ENCODE data around the gene KCNH5.
"Not testable (repeated sequence)": the region's sequence is repeated elsewhere in the genome, so short reads cannot be mapped to it uniquely, and the experiment has no call there.

Gene KCNH5

GRCh38 chr14:62864588-62864987, 180.7 kb downstream of the KCNH5 start:
- no peak for DNase-seq

DNA sequence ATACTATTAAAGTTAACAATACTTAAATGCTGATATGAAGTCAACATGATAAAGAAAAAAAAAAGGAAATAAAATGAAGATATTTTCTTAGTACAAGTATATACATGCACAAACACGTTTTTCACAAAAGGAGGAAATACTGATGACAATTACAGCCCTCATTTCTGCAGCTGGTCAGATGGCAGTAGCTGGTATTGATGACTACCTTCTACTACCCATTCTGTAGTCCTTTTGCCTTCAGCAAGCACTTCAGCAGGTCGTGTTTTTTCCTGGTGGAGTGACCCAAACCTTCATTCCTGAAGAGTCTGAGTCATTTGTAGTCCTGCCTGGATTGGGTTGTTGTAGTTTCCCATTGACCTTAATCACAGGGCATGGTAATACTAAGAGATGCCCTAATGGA, 187.2 kb downstream of the KCNH5 start:
- not testable (repeated sequence) for DNase-seq

DNA sequence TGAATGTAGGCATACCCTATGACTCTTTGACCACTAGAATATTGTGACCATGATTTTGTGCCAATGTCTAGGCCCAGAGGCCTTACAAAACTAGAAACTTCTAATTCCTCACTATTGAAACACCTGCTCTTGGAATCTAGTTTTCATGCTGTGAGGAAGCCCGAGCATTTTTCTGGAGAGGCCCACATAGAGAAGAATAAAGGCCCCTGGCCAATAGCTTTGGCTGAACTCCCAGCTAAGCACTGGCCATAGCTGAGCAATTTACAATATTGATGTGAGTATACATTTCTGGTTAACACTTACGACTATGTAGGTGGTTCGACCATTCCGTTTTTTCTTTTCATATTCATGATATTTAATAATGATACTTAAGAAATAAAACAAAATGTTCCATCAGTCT, 190.3 kb downstream of the KCNH5 start:
- DNase-seq, result no peak

DNA sequence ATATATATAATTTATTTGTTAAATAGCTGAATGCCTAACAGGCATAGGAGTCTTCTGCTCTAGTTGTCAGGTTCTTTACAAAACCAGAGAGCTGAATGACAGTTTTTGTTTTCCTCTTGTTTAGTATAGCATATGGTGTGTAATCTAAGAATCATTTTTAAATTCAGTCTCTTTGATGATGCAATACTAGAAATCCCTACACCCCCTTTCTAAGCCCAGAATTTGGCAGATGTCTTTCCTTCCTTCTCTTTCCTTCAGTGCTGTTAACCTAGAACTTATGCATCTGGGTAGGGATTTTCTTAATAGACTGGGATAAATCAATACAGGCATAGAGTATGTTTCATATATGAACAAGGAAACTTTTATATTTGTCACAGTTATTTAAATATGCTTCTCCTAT, 198.1 kb downstream of the KCNH5 start:
- DNase-seq, result no peak

DNA sequence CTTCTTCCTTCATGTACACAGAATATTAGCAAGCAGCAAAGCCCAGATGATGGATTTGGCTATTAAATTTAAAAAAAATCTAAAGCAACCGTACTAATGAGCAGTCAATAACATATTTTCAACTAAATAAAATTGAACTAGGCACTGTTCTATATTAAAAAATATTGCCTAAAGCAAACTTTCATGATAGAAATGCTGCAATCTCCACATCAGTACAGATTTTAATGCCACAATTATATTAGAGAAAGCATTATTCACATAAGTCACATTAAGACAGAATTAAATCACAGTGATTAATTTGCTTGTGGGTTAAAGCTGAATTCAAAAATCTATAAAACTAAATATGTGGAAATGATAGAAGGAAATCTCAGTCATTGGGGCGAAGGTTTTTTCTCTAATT, 200.7 kb downstream of the KCNH5 start:
- DNase-seq, result no peak

DNA sequence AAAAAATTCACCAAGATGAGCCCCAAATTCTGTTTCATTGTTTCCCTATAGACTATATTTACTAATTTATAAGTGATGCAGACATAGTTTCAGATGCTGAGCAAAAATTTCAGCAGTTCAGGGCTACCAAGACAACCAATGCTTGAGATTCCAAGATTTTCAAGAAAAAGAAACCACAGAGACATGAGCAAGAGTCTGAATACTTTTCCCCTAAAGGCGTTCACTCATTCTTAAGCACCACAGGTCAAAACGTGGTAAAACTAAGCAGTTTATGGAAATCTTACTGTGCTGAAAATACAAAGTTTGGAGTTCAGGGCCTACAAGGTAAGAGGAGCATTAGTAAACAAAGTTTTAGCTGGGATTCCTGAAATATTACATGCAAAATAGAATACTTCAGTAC, 221.2 kb downstream of the KCNH5 start:
- no peak for DNase-seq

DNA sequence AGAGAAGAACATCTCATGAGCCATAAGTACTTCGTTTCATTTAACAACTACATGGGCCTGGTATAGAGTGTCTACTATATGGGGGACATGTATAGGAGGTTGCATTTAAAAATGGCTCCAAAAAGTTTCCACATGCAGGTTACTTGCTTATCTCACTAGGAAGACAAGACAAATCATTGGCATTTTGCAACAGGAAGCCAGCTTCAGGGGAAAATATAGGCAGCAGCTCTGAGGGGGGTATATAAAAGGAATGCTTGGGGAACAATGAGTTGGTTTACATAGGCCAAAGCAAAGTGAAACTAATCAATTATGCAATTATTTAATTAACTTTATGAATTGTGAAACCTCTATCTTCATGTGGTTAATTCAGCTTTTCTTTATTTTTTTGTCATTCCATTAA, 225.3 kb downstream of the KCNH5 start:
- DNase-seq, result no peak

DNA sequence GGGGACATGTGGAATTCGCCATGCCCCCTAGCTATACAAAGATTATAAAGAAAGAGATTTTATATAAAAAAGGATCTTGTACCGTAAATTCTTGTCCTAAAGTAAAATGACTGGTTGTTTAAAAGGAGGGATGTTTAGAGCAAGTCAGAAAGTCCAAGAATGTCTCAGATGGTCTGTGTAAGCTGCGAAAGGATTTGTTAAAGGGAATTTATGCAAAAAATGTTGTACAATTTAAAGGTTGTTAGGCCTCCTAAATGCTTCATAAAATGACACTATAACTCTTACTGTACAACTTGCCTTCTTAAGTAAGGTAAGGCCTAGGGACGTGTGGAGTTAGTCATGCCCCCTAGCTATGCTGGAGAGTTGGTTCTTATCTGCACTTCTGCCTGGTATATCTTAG, 237.6 kb downstream of the KCNH5 start:
- DNase-seq, result no peak

- no peak for DNase-seq
Observed at GRCh38 chr14:62800577-62800976, 244.7 kb downstream of the KCNH5 start.

DNA sequence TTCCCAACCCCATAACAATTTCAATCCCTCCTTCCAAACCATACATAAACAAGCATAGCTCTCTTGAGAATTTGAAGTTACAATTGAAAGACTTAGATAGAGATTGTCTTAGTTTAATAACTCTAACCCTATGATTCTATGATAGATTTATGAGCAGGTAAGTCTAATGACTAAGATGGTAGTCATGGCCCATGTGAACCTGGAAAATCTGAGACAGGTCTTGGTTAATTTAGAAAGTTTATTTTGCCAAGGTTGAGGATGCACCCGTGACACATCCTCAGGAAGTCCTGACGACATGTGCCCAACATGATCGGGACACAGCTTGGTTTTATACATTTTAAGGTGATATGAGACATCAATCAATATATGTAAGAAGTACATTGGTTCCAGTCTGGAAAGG, 248.8 kb downstream of the KCNH5 start:
- DNase-seq, result no peak

- no peak for DNase-seq
Observed at GRCh38 chr14:62792578-62792977, 252.7 kb downstream of the KCNH5 start.

- not testable (repeated sequence) for DNase-seq
Observed at GRCh38 chr14:62781328-62781727, 263.9 kb downstream of the KCNH5 start.

DNA sequence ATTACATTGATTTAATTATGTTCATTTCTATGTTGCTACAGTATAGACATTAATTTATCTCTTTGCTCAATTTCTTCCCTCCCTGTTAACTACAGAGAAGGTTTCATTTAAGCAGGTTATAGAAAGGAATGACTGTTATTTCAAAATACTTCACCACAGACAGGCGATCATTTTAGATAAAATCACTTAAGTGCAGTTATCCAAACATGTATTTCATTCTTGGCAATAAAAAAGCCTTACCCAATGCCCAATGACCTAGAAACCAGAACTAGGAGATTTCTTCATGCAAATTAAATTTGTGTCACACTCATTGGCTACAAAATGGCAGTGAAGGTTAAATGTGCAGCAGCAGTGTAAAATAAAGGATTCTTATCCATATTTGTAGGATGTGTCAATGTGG, 266.4 kb downstream of the KCNH5 start:
- DNase-seq, result no peak

DNA sequence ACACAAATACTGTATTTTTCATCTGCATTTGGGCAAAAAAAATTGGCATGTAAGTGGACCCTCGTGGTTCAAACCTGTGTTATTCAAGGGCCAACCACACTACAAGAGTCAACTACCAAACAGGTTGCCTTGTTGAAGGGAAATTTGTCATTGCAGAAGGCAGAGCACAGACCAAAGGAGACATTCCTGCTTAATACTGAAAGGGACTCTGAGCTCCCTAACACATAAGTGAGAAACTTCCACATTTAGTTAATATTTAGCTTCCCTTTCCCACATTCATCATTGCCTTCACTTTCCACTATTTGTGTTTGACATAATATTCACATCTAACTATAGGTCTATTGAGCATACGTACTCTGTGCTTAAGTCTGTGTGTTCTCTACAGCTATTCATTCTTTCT, 266.9 kb downstream of the KCNH5 start:
- DNase-seq, result no peak

DNA sequence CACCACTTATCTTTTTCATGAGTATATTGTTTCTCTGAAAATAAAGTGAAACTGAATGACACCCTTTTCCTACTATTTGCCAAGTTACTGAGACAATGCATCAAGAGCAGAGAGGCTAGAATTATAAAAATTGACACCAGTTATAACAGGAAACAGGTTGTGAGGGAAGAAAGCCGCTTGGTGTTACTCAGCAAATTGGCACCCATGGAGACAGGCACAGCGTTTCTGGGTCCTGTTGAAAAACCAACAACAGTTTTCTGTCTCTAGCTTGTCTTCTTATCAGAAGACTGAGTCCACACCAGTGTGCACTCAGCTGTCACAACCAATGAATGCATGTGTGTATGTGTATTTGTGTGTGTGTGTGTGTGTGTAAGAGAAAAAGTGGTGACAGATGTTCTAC, 267.7 kb downstream of the KCNH5 start:
- no peak for DNase-seq

DNA sequence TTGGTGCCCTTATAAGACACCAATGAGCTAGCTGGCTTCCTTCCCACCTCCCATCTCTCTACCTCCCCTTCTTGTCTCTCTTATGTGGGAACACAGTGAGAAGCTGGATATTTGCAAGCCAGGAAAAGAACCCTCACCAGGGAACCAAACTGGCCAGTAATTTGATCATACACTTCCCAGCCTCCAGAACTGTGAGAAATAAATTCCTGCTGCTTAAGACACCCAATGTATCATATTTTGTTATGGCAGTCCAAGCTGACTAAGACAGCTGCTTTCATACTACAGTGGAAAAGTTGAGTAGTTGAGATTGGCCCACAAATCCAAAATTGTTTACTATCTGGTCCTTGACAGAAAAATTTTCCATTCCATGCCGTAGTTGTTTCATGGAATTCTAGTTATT, 269.0 kb downstream of the KCNH5 start:
- no peak for DNase-seq

DNA sequence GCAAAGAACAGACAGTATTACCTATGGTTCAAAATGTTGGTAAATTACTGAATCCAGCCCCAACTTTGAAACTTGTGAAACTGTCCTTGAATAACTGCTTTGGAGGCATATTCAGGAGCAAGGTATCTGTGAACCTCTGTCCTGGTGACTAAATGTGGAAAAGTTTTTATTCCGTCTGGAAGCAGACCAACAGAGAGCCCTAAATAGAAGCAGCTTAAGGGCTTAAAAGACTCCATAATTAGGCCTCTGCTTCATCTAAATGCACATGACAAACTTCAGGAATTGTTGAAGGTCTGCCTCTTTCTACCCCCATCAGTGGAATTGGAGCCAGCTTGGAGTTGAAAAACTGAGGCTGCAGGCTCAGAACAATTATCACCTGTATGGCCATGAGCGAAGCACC, 276.5 kb downstream of the KCNH5 start:
- no peak for DNase-seq

- no peak for DNase-seq
Observed at GRCh38 chr14:62763951-62764350, 281.3 kb downstream of the KCNH5 start.

GRCh38 chr14:62759796-62760195, 285.5 kb downstream of the KCNH5 start:
- no peak for DNase-seq

GRCh38 chr14:62746881-62747280, 298.4 kb downstream of the KCNH5 start:
- DNase-seq, result not testable (repeated sequence)

DNA sequence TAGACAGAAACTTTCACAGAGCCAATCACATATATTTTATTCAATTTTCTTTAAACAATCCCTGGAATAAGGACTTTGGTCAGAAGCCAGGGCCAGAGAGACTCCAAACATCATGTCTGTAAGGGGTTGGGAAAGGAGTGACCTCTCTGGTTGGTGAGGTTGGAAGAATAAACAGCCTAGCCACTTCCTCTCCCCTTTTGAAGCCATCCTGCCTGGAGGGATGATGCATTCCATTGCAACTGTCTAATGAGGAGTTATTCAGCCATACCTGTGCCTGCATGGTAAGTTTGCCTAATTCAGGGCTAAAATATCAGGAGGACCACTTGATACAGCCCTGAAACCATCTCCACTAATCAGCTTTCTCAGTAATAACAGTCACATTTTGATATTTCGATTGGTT, 299.8 kb downstream of the KCNH5 start:
- DNase-seq, result no peak

- DNase-seq, result no peak
Observed at GRCh38 chr14:62743560-62743959, 301.7 kb downstream of the KCNH5 start.

GRCh38 chr14:62743118-62743517, 302.1 kb downstream of the KCNH5 start:
- no peak for DNase-seq

DNA sequence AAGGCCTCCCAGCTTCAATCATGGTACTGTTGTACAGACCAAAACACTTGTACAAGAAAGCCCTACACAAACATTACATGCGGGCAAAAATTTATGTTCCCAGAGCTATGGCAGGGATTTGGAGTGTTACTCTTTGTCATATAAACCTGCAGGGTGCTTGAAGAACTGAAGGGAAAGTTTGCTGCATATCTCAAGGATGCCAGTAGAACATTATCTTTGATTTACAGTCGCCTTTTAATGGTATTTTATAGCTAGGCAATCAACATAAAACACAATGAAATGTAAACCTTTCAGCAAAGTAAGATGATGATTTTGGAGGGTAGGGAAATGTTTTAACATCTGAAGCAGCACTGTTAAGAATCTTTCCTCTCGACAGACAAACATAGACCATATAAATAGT, 305.6 kb downstream of the KCNH5 start:
- no peak for DNase-seq

DNA sequence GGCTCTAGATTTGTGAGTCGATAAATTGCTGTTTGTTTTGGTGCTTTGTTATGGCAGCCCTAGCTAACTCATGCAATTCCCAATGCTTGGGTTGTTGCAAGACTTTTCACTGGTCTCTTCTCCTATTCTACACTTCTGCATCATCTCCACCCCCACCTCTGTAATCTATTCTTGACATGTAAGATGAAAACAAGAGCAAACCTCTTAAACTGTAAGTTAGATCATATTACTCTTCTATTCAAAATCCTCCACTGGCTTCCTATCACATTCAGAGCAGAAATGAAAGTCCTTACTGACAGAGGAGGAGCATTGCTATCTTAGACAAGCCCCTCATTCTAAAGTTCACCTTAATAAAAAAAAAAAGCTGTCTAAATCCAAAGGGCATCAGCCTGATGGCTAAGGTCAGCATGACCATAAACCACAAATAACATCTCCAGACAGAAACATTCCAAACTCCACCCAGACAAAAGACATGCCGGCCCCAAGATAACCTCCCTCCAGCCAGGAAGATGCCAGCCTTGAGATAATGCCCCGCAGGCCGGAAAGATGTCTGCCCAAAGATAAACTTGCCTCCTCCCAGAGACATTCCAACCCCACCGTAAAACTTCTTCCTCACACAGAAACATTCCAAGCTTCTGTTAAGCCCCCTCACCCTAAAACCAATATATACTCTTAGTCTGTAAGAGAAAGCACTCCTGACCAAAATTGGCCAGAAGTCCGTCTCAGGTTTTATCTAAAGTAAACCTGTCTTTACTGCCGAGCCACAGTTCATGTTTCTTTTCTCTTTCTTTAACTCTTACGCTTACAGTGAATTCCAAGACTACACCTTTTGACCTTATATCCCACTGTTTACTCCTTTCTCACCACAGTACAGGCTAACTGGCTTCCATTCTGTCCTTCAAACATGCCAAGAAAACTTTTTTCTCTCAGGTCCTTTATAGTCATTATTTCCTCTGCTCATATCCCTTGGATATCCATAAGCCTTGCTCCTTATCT, 308.9 kb downstream of the KCNH5 start:
- no peak for DNase-seq
